A673 (cell line): ENCODE results near the gene ASTN2. TPM values are rescaled to one million over a fixed set of nuclear protein-coding genes. Genes with fewer than 3 reads are reported as not detected.

Experiments
- BruUV-seq: library from RNA; stranded (reverse); fragments of 400-500 nt; replicated peaks from 2 replicates; lab custom pipeline; 2021; lab: Mats Ljungman, UMichigan
- CTCF ChIA-PET: fragments of 300-600 bp; sonication (Branson Sonifier 250); formaldehyde crosslinking; loops from one replicate; lab custom pipeline; 2022; ENCODE audit warnings: antibody characterized with exemption; lab: Charles Lee
- POLR2A ChIA-PET: fragments of 300-600 bp; sonication (Branson Sonifier 250); formaldehyde crosslinking; loops from one replicate; lab custom pipeline; 2022; ENCODE audit warnings: antibody characterized with exemption; ENCODE audit not compliant: low non-redundant PET; lab: Charles Lee
- DNase-seq: peaks from one replicate; pipeline ENCODE4 v3.0.0-alpha.2; 2015; ENCODE audit warnings: low spot score
- H3K27ac ChIP-seq: fragments of 200-600 bp; sonication (generic); 2 replicates; pipeline ENCODE4 v1.5.1; 2016; ENCODE audit warnings: mixed run types, low read depth, mild to moderate bottlenecking, mixed read lengths, antibody characterized with exemption, low read length; ENCODE audit not compliant: poor library complexity, severe bottlenecking
- H3K27me3 ChIP-seq: fragments of 200-600 bp; sonication (generic); replicated peaks from 2 replicates; pipeline ENCODE4 v1.6.1; 2017; ENCODE audit warnings: mixed run types, low read depth, mild to moderate bottlenecking, mixed read lengths, antibody characterized with exemption, low read length; ENCODE audit not compliant: insufficient read depth, poor library complexity
- H3K36me3 ChIP-seq: fragments of 200-600 bp; sonication (generic); 2 replicates; pipeline ENCODE4 v1.6.1; 2016; ENCODE audit warnings: mixed run types, mild to moderate bottlenecking, mixed read lengths, antibody characterized with exemption, low read length; ENCODE audit not compliant: insufficient read depth, poor library complexity, severe bottlenecking
- H3K4me1 ChIP-seq: fragments of 200-600 bp; sonication (generic); 2 replicates; pipeline ENCODE4 v1.6.1; 2017; ENCODE audit warnings: mixed run types, mild to moderate bottlenecking, mixed read lengths, antibody characterized with exemption, low read length; ENCODE audit not compliant: insufficient read depth, poor library complexity, severe bottlenecking
- H3K4me3 ChIP-seq: fragments of 200-600 bp; sonication (generic); 2 replicates; pipeline ENCODE4 v1.5.1; 2016; ENCODE audit warnings: low read depth, mixed run types, mild to moderate bottlenecking, mixed read lengths, low read length; ENCODE audit not compliant: poor library complexity, severe bottlenecking
- H3K9me3 ChIP-seq: fragments of 200-600 bp; sonication (generic); 2 replicates; pipeline ENCODE4 v1.6.1; 2016; ENCODE audit warnings: mixed run types, low read depth, mild to moderate bottlenecking, mixed read lengths, antibody characterized with exemption, low read length; ENCODE audit not compliant: poor library complexity, severe bottlenecking
- CTCF ChIP-seq: fragments of 300-800, 200-600 bp; sonication (generic); conservative IDR thresholded peaks from 2 replicates; pipeline ENCODE4 v1.5.1; 2017; ENCODE audit warnings: low read depth, mild to moderate bottlenecking, antibody characterized with exemption, low read length, moderate library complexity, mixed read lengths
- EZH2 ChIP-seq: fragments of 200-600 bp; sonication (generic); IDR thresholded peaks from 2 replicates; pipeline ENCODE4 v1.6.1; 2017; ENCODE audit warnings: borderline replicate concordance, low read depth, mild to moderate bottlenecking, mixed read lengths, antibody characterized with exemption, low read length; ENCODE audit not compliant: poor library complexity, severe bottlenecking
- intact Hi-C: fragments of 100-400 bp; cut with micrococcal nuclease; formaldehyde crosslinking; loops from one replicate; pipeline ENCODE4 v1.10.0; 2022; ENCODE audit not compliant: unreplicated experiment
- total RNA-seq: library from RNA; stranded (reverse); gene quantifications from 2 replicates; pipeline ENCODE4 v1.2.3, GENCODE V29; 2021

ASTN2 gene
- total RNA-seq, 1 experiment from 2014 or later, result 3.4 TPM

GRCh38 chr9:116409129-116409528 lies 1005.7 kb downstream of the ASTN2 start:
- TF ChIP-seq CTCF (no peak), EZH2 (no peak)
- CTCF ChIA-PET, result no interaction called here
- Histone ChIP-seq H3K4me3 (no peak overlapping the region), H3K27me3 (no peaks in the 10 kb centered on the region), H3K4me1 (peaks cover 16% of the 10 kb centered on the region), H3K27ac (no peak overlapping the region), H3K9me3 (no peaks in the 10 kb centered on the region), H3K36me3 (no peaks in the 10 kb centered on the region)
- DNase-seq, result no peak
- intact Hi-C loops, result no loop called here
- POLR2A ChIA-PET, result no interaction called here
- no TSS peak for BruUV-seq

- H3K9me3 ChIP-seq, result no peaks in the 10 kb centered on the region
- DNase-seq, result no peak
- H3K27ac ChIP-seq, result no peak overlapping the region
- H3K36me3 ChIP-seq, result no peaks in the 10 kb centered on the region
- no peaks in the 10 kb centered on the region for H3K27me3 ChIP-seq
- intact Hi-C loops, result no loop called here
- peaks cover 14% of the 10 kb centered on the region for H3K4me1 ChIP-seq
- ChIA-PET POLR2A (no interaction called here), CTCF (no interaction called here)
- H3K4me3 ChIP-seq, result no peak overlapping the region
- TF ChIP-seq CTCF, result no peak
- TF ChIP-seq EZH2, result no peak
- BruUV-seq, result no TSS peak
These were observed 1008.4 kb downstream of the ASTN2 start for GRCh38 chr9:116406469-116406868.

- peaks cover 2% of the 10 kb centered on the region for H3K36me3 ChIP-seq
- ChIA-PET POLR2A (no interaction called here), CTCF (no interaction called here)
- no peak for TF ChIP-seq CTCF
- no peak for TF ChIP-seq EZH2
- intact Hi-C loops, result no loop called here
- H3K27ac ChIP-seq, result no peak overlapping the region
- peaks cover 2% of the 10 kb centered on the region for H3K4me1 ChIP-seq
- H3K27me3 ChIP-seq, result no peaks in the 10 kb centered on the region
- H3K9me3 ChIP-seq, result no peaks in the 10 kb centered on the region
- no peak overlapping the region for H3K4me3 ChIP-seq
- no TSS peak for BruUV-seq
- no peak for DNase-seq
These were observed 1009.5 kb downstream of the ASTN2 start for GRCh38 chr9:116405321-116405720.
